ENCODE measurements around the gene GPATCH2L.

GRCh38 chr14:76203086-76204001, 51.6 kb downstream of the GPATCH2L start:
- TF ChIP-seq, protein P1, sequence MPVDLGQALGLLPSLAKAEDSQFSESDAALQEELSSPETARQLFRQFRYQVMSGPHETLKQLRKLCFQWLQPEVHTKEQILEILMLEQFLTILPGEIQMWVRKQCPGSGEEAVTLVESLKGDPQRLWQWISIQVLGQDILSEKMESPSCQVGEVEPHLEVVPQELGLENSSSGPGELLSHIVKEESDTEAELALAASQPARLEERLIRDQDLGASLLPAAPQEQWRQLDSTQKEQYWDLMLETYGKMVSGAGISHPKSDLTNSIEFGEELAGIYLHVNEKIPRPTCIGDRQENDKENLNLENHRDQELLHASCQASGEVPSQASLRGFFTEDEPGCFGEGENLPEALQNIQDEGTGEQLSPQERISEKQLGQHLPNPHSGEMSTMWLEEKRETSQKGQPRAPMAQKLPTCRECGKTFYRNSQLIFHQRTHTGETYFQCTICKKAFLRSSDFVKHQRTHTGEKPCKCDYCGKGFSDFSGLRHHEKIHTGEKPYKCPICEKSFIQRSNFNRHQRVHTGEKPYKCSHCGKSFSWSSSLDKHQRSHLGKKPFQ (tag by site-specific recombination; IDR thresholded peaks at IDR 0.05) = no peak
- TF ChIP-seq ZNF623 (tag by site-specific recombination; IDR thresholded peaks at IDR 0.05) (no peak), CTCF (tag by site-specific recombination; IDR thresholded peaks at IDR 0.05) (no peak), GLI4 (tag by site-specific recombination; IDR thresholded peaks at IDR 0.05) (no peak), ZNF660 (tag by site-specific recombination; IDR thresholded peaks at IDR 0.05) (no peak), PATZ1 (tag by site-specific recombination; IDR thresholded peaks at IDR 0.05) (no peak), ZSCAN30 (tag by site-specific recombination; IDR thresholded peaks at IDR 0.05) (no peak), ZBTB1 (tag by site-specific recombination; IDR thresholded peaks at IDR 0.05) (no peak), ZNF248 (tag by site-specific recombination; IDR thresholded peaks at IDR 0.05) (no peak), ZNF175 (tag by site-specific recombination; IDR thresholded peaks at IDR 0.05) (no peak)
- TF ChIP-seq, protein P2, sequence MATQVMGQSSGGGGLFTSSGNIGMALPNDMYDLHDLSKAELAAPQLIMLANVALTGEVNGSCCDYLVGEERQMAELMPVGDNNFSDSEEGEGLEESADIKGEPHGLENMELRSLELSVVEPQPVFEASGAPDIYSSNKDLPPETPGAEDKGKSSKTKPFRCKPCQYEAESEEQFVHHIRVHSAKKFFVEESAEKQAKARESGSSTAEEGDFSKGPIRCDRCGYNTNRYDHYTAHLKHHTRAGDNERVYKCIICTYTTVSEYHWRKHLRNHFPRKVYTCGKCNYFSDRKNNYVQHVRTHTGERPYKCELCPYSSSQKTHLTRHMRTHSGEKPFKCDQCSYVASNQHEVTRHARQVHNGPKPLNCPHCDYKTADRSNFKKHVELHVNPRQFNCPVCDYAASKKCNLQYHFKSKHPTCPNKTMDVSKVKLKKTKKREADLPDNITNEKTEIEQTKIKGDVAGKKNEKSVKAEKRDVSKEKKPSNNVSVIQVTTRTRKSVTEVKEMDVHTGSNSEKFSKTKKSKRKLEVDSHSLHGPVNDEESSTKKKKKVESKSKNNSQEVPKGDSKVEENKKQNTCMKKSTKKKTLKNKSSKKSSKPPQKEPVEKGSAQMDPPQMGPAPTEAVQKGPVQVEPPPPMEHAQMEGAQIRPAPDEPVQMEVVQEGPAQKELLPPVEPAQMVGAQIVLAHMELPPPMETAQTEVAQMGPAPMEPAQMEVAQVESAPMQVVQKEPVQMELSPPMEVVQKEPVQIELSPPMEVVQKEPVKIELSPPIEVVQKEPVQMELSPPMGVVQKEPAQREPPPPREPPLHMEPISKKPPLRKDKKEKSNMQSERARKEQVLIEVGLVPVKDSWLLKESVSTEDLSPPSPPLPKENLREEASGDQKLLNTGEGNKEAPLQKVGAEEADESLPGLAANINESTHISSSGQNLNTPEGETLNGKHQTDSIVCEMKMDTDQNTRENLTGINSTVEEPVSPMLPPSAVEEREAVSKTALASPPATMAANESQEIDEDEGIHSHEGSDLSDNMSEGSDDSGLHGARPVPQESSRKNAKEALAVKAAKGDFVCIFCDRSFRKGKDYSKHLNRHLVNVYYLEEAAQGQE (tag by site-specific recombination; IDR thresholded peaks at IDR 0.05) = no peak
- TF ChIP-seq, protein P3, sequence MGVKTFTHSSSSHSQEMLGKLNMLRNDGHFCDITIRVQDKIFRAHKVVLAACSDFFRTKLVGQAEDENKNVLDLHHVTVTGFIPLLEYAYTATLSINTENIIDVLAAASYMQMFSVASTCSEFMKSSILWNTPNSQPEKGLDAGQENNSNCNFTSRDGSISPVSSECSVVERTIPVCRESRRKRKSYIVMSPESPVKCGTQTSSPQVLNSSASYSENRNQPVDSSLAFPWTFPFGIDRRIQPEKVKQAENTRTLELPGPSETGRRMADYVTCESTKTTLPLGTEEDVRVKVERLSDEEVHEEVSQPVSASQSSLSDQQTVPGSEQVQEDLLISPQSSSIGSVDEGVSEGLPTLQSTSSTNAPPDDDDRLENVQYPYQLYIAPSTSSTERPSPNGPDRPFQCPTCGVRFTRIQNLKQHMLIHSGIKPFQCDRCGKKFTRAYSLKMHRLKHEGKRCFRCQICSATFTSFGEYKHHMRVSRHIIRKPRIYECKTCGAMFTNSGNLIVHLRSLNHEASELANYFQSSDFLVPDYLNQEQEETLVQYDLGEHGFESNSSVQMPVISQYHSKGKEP (tag by site-specific recombination; IDR thresholded peaks at IDR 0.05) = no peak
